Stimulated activated CD8-positive, alpha-beta memory T cell treated with anti-CD3 and anti-CD28 coated beads, Interleukin-15, amount 100 ng/mL, for 4 hours (primary cell): ENCODE data around the gene PDCD7.
"Not testable (repeated sequence)": the region's sequence is repeated elsewhere in the genome, so short reads cannot be mapped to it uniquely, and the experiment has no call there.

ENCODE experiments used
- DNase-seq, 2 donors: peaks; one replicate each; pipeline ENCODE4 v3.0.0-alpha.2; 2020; ENCODE audit warnings: low read depth in 2 of 2

The PDCD7 gene

DNA sequence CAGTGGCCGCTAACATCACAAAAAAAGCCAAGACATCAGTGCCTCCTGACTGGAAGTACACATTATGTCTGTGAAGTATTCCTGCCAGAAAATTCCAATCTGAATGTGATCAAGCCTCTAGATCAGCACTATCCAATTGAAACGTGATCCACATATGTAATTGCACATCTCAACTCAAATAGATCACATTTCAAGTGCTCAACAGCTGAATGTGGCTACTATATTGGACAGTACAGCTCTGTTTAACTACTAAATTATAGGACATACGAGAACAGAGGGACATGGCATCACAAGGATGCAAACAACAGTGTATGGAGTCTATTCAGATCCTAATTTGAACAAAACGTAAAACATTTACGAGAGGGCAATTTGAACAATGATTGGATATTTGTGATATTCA, 18.1 kb downstream of the PDCD7 start:
- DNase-seq, result no peak

DNA sequence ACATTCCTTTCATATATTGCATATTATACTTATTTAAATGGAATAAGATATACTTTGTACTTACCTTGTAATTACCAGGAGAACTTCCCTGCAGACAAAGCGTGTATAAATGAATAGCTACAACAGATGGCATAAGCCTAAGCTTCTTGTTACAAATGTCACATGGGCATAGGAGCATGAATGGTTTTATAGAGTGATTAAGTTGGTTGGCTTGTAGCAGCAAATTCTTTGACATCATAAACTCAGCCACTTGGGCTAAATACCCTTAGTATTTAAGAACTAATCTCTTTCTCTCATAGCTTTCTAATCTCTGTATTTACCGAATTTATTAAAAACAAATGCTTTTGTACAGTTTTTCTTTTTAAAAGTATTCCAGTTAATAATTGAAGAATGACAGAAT, 18.5 kb downstream of the PDCD7 start, which contains the start of gene UBAP1L:
Gene UBAP1L, minus strand, starts transcription at position 115 of the 400 bp plus-strand sequence. CDS start 8,985 bp downstream, outside the sequence.
- DNase-seq, result no peak

DNA sequence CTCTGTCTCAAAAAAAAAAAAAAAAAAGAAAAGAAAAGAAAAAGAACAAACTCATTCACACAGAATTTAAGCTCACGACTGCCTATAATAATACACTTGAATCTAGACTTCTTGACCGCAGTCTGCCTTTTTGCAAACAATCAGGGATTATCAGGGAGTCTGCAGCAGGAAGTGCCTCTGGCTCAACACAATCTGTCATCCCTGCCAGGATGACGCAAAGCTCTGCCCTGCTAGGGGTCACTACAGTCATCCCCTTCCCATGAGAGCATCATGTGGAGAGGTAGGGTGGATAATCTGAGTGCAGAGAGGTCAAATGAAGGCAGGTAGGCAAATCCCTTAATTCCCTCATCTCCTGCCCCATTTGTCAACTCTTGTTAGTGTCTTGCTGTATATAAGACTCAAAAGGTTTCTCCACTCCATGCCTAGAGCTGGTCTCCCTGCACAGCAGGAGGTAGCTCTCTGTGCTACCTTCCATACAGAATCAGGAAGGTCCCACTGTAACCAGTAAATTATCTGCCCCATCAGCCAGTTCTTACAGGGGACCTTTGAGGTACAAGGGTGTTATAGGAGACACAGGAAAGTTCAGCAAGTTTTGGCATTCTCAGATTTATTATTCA, 22.8 kb downstream of the PDCD7 start:
- DNase-seq, result no peak

DNA sequence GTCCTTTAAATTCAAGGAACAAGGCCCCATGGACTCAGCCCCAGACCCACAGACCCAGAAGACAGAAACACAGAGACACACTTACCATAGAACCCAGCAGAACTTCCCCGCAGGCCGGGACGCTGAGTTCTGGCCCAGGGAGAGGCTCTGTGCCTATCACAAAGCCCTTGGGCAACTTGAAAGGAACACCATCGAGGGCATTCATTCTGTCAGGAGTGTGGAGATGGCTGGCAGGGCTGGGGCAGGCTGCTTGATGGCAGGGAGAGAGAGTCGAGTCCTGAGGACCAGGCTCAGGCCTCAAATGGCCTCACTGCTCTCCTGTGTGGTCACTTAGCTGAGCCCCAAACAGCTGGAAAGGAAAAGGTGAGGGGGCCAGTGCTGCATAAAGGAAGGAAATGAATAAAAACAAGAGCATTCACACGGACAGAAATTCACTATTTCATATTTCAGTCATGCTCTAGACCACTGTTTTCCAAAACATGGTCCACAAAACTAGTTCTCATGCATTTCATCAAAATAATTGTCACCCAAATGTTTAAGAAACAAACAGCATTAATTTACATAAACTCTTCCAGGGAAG, 27.5 kb downstream of the PDCD7 start:
- no peak for DNase-seq

DNA sequence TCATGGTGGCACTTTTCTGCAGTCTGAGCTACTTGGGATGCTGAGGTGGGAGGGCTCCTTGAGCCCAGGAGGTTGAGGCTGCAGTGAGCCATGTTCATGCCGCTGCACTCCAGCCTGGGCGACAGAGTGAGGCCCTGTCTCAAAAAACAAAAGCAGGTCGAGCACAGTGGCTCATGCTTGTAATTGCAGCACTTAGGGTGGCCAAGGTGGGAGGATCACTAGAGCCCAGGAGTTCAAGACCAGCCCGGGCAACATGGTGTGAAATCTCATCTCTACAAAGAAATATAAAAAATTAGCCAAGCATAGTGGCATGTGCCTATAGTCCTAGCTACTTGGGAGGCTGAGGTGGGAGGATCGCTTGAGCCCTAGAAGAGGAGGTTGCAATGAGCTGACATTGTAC, 28.6 kb downstream of the PDCD7 start:
- DNase-seq, result no peak

DNA sequence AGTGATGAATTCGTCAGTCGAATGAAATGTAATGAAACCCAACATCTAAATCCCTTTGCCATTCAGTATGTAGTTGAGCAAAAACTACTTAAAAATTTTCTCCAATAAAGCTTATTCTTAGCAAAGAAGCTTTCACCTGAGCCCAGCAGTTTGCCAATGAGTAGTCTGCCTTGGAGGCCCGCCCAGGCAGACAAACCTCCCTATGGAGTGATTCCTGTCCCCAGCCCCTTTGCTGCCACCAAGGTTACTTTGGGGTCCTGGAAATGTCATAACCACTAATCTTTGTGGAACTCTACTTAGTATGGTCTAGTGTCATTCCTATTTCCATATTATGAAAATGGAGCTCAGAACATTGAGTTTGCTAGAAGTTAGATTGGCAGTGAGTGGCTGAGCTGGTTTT, 30.7 kb downstream of the PDCD7 start:
- DNase-seq, result no peak

DNA sequence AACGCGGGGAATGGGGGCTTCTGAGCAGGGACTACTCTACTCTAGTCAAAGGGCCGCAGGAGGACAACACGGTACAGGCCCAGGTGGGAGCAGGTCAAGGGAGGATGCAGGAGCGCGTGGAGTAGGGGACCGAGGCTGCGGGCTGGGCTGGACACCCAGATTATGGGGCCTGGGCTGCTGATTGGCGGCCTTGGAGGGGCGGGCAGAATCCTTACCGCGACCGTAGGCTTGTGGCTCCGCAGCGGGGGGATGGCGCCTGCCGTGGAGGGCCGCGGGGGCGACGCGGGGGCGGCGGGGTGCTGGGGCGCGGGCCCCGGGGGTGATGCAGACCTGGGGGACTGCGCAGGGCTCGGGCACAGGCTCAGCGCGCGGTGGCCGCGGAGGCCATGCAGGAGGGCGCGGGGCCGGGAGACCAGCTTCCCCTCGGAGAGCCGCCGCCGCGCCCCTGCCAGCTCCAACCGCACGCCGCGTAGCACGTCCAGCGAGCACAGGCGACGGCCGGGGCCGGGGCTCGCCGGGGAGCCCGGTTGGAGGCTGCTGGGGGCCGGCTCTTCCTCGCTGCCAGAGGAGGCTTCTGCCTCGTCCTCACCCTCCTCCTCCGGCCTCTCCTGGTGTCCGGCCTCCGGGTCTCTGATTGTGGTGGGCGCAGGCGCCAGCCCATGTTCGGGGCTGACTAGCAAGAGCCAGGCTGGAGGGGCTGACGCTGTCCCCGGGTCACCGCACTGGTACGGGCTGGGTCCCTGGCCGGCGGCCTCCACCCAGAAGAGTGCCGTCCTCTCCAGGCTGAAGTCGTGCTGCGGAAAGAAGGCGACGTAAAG, 31.5 kb downstream of the PDCD7 start:
- DNase-seq, result no peak

DNA sequence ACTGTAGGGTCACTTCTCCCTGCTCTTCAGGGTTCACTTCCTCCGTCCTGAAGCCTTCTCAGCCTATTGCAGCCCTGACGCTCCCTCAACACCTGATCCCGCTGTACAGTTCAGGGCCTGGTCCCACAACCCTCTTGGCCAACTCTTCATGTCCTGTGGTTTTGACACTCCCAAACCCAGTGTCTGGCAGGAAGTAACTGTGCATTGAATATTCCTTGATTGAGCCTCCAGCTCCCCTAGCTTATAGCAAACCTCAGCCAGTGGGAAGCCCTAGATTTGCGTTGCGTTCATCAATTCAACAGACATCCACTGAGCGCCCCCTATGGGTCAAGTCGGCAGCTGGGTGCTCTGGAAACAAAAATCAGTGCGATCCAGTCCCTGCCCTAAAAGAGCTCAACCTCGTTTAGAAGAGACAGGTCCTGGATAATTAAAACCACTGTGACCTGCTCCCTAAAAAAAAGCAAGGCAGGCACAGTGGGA, 32.2 kb downstream of the PDCD7 start:
- DNase-seq, result no peak

DNA sequence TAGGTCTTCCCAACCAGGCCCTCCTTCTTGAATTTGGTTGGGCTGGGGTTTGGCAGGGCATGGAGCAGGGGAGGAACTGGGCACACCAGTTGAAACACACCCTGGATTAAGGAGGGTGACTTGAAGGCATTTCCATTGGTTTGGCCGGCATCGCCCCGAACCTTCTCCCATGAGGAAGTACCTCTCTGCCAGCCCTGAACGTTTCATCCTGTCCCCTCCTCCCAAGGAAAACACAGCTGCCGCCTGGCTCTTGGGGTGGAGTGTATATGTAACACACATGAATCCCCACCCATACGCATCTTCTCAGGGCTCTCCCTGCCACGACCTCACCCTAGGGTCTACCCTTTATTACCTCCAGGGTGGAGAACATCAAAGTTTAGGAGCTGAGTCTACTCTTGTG, 33.2 kb downstream of the PDCD7 start:
- DNase-seq, result no peak

DNA sequence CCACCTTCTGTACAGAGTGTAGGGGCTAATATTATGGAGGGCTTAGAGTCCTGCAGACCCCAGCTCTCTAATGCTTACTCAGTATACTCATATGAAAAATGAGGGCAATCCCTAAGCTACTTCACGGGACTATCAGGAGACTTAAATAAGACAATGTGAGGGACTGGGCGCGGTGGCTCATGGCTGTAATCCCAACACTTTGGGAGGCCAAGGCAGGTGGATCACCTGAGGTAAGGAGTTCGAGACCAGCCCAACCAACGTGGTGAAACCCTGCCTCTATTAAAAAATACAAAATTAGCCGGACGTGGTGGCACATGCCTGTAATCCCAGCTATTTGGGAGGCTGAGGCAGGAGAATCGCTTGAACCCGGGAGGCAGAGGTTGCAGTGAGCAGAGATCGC, 33.8 kb downstream of the PDCD7 start:
- not testable (repeated sequence) for DNase-seq

DNA sequence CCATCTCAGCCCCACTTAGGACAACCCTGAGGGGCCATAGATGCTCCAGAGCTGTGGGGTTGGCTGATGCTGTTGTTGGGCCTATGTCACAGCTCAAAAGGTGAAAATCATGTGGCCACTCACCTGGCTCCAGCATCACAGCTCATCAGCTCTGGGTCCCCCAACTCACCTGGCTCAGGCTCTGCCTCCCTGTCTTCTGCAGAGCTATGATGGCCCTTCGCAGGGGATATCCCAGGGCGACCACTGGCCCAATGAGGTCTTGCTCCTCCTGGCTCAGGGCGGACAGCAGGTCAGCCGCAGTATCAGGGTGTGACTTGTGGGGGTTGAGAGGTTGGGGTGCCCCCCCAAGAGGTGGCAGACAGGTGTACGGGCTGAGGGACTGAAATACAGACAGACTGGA, 34.3 kb downstream of the PDCD7 start:
- DNase-seq, result no peak

DNA sequence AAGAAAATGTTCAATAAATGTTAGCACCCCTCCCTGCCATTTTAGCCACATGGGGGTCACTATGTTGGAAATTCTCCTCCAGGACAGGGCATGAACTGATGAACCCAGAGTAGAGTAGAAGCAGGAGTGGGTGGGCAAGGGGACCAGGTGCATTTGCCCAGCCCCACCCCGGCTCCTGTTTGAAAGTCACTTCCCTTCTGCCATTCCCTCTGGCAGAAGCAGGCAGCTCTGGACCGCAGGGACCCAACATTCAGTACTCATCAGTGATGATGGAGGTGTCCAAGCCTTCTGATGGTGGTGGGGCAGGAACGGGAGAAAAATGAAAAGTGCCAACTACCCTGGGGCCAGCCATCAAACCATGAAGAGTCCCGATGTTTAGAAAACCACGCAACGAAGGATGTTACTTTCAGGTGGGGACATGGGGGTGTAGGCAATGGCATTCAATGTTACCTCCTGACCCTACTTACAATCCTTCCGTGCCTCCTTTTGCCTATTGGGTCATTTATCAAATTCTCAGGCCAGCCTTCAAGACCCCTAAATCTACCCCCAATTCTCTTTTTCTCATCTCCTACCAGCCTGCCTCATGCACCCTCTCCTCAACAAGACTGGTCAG, 35.9 kb downstream of the PDCD7 start:
- no peak for DNase-seq

DNA sequence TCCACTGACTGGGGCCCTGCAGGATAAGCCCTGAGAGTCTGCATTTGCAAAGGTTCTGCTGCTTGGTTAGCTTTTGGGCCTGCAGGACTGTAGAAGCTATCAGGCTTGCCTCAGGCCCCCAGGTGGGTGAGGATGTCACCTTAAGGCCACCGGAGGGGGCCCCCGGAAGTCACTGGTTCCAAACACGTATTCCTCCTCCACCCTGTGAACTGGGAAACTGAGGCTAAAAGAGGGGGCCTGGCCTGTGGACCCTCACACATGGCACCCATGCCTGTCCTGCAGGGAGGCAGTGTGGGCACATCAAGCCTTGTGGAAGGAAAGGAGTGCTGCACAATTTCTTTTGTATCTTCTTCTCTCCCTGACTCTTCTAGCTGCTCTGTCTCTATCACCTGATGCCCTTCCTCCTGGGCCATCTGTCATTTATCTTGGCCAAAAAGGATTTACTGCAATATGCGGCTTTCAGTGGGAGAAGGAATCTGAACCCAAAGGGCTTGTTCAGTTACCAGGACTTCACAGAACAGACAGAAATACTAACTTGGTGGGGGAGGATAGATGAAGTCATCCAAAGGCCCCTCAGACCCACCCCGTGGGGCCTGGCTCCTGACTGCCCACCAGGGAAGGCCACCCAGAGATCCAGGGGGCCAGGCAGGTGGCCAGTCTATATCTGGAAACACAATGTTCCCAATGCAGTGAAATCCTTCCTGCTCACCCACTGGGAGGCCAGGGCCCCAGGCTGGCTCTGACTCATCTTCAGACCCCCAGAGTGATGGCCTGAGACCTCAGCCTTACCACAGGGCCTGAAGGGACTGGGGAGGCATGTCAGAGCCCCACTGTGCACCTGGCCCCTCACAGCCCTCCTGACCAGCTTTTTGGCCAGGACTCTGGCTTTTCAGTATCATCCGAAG, 36.9 kb downstream of the PDCD7 start:
- DNase-seq, result no peak

DNA sequence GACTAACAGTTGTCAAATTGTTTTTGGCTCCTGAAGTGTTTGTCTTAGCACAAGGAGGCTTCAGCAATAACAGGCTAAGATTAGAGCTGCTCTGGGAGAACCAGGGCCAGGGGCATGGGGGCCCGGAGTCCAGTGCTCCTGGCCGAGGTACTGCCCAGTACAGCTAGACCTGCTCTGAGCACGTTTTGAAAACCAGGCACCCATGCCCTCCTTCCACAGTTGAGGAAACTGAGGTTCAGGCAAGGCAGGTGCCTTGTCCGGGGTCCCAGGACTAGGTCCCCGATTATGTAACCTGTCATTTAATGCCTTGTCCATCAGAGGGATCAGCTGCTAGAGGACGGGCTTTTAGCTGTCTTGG, 37.9 kb downstream of the PDCD7 start:
- no peak for DNase-seq

DNA sequence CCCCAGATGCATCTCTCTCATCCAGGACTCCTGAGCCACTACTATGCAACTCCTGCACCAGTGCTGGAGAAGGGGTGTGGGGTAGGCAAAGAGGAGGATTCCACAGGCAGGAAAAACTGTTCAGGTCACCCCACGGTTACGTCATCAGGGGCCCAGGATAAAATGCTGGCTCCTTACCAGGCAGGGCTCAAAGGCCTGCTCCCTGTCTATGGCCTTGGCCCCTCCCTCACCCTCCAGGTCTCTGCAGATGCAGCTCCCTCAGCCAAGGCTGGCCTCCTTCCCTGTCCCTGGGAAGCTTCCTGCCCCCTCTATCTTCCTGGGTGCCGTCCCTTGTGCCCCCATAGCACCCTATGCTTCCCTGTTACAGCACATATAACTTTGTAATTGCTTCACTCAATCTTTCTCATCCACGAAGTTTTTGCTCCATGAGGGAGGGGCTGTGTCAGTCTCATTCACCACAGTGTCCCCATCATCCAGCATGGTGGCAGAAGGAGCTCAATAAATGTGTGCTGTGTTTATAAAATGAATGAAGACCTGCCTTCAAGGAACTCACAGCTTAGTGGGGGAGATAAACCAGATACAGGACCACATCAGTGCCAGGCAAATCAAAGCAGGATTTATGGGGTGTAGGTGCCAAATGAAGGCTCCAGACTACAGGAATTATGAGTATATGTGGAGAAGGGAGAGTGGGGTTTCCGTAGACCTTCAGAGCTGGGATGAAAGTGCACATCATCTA, 38.4 kb downstream of the PDCD7 start:
- no peak for DNase-seq

DNA sequence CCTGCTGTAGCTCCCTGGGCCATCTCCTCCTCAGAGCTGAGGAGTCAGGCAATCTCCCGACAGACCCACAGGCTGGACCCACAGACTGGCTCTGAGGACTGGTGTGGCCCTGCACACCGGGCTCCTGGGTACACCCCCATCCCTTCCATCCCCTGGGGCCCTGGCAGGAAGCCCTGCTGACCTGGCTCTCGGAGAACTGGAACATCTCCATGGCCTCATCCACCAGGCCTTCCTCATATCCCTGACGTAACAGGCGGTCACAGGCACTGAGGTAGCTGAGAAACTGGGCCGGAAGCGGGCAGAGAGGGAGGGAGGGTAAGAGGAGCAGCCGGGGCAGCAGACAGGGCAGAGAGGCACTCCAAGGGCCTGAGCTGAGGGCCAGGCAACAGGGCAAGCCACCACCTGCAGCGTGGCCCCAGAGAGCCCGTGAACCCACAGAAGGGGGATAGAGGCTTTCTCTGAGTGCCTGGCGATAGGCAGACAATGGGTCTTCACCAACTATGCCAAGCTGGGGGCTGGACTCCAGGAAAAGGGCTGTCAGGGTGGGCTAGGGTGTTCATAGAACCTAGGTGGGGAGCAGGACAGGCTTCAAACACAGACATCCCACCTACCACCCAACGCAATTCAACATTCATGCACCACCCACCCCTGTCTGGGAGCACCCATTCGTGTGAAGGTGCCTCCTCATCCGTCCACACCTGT, 39.2 kb downstream of the PDCD7 start:
- DNase-seq, result no peak

DNA sequence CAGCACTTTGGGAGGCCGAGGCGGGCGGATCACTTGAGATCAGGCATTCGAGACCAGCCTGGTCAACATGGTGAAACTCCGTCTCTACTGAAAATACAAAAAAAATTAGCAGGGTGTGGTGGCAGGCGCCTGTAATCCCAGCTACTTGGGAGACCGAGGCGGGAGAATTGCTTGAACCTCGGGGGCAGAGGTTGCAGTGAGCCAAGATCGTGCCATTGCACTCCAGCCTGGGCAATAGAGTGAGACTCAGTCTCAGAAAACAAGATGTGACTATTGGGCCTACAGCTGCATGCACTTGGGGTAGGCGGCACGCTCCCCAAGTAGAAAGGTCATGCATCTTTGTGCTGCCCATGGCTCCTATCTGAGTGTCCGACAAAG, 39.8 kb downstream of the PDCD7 start:
- DNase-seq, result not testable (repeated sequence)

DNA sequence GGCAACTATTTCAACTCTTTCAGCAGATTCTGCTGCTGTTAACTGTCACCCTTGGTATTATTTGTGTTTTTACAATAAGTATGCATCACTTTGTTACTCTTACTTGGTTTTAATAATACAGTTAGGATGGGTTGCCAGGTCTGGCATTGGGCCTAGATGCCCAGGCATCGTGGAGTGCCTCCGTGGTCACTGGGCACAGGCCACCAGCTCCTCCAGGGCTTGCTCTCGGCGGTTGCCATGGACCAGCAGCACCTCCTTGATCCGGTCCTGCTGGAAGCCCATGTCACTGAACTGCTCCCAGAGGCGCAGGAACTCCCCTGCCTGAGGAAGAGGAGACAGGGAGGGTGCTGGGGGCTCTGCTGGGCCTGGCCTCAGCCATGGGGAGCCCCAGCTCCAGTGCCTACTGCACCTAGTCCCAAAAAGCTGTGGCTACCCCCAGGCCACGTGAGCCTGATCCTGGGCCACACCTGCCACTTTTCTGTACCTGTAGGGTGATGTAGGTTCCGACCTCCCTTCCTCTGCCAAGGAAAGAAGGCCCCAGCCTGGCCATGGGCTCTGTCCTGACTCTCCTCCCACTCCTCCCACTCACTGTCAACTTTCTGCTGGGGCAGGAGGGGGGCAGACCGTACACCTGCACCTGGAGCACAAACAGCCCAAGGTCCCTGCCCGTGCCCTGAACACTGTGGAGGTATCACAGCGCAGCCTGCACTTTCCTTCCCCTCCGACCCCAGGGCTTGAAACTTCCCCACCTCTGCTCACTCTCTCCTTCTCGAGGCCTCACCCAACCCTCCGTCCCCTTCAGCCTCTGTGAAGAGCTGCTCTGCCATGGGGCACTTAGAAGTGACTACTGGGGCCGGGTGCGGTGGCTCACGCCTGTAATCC, 40.5 kb downstream of the PDCD7 start:
- no peak for DNase-seq
